SIG-M5 treated with dmso at 0.1 percent for 504 hours (cell line): ENCODE data around the gene PRSS27.

ENCODE experiments used
- DNase-seq: peaks from one replicate; lab custom pipeline; 2025; ENCODE audit not compliant: unreplicated experiment; lab: John Stamatoyannopoulos, UW

PRSS27 gene

DNA sequence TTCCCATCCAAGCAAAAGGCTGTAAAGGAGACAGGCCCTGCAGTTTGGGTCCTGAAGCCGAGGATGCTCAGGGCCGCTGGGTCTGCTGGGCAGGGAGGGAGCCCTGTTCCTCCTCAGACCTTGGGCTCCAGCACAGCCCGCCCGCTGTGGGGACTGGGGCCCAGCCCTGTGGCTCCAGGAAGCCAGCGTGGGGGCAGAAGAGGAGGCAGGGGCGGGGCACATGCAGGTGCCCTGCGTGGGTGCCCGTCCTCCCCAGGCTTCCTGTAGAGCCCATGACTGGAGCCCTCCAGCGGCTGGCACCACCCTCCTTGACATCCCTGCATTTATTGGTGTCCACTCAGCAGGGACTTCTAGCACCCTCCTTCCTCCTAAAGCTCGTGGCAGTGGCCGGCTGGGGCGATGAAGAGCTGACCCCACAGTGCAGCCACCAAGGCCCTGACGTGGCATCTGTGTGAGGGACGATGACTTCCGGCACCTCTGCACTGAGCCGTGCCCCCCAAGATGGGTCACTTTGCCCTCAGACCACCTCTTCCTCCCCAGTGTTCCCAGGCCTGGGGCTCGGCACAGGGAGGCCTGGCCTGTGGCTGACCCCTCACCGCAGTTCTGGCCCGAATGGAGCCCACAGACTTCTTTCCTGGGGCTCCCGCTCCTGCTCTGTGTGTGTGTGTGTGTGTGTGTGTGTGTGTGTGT is 9.9 kb downstream of the PRSS27 start:
- no peak for DNase-seq

DNA sequence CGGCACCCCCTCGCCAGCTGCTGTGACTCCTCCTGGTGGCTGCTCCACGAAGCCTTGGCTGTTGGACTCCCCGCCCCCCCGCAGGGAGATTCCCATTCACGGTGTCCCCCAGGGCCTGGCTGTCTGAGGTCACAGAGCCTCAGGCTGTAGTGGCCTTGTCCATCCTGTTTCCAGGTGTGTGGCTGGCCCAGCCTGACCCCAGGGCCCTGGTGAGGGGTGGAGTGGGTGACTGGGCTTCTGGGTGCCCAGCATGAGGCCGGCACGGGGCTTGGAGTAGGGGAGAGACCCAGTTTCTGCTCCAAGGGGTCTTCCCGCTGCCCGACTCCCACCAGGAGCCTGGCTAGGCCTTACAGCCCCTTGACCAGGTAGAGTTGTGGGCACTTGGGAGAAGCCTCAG is 10.4 kb downstream of the PRSS27 start:
- no peak for DNase-seq

DNA sequence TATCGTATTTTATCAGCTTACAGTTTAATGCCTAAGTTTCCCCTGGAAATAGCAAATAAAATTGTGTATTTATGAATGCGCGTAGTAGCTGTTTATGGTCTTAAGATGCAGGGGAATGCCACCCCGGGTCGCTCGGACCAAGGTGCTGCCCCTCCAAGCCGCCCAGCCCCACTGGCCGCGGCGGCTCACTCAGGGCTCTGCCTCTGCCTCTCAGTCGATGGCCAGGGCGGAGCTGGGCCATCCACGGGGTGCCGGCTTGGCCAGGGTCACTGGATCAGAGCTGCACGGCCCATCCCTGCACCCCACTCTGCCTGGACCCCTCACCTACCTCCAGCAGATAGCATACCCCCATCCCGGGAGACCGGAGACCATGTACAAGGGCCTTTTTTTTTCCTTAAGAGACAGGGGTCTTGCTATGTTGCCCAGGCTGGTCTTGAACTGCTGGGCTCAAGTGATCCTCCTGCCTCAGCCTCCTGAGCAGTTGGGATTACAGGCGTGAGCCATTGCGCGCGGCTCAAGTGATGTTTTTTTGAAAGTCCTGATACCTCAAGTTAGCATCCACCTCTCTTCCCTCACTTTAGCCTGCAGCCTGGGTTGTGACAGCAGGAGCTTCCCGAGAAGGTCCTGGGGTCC is 11.0 kb downstream of the PRSS27 start:
- DNase-seq, result no peak

GRCh38 chr16:2708290-2708639 is 11.8 kb downstream of the PRSS27 start:
- DNase-seq, result no peak

DNA sequence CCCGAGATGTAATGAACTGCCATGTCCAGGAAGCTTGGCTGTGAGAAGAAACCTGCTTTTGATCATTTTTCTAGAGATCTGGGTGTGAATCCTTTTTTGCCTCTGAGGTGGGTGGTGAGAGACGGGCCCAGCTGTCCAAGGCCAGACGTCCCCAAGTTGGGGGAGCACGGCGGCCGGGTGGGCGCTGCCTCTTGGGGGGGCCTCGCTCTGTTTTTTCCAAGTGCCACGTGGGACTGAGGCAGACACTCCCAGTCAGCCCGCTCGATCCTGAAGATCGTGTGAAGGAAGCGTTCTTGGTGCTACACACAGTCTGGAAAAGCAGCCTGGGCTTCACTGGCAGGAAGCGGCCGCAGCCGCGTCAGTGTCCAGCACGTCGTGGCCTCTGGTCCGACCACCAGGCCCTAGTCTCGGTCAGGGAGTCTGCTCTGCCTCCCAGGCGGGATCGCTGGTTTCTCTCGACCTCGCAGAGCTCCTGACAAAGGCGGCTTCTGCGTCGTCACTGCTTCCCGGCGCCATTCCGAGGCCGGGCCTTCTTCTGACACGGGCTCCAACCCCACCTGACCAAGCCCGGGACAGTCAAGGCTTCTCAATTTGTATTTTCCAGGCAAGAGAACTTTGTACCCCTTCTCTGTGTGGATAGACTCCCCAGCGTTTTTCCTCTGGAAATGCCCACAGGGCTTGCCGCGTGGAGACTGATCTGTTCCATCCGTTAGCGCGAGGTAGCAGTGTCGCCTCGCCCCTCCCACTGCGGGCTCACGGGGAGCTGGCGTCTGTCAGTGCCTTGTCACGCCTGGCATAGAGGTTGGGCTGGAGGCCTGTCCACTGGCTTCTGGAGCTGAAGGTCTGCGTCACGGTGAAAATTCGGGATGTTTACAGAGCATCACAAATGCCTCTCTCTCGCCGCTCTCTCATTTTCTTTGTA is 12.4 kb downstream of the PRSS27 start:
- DNase-seq, result no peak

- no peak for DNase-seq
Observed at GRCh38 chr16:2706611-2707311, 13.3 kb downstream of the PRSS27 start.

- DNase-seq, result no peak
Observed at GRCh38 chr16:2706085-2706484, 13.9 kb downstream of the PRSS27 start.

GRCh38 chr16:2705351-2705750 is 14.7 kb downstream of the PRSS27 start:
- DNase-seq, result no peak

GRCh38 chr16:2704983-2705275 is 15.1 kb downstream of the PRSS27 start:
- no peak for DNase-seq

DNA sequence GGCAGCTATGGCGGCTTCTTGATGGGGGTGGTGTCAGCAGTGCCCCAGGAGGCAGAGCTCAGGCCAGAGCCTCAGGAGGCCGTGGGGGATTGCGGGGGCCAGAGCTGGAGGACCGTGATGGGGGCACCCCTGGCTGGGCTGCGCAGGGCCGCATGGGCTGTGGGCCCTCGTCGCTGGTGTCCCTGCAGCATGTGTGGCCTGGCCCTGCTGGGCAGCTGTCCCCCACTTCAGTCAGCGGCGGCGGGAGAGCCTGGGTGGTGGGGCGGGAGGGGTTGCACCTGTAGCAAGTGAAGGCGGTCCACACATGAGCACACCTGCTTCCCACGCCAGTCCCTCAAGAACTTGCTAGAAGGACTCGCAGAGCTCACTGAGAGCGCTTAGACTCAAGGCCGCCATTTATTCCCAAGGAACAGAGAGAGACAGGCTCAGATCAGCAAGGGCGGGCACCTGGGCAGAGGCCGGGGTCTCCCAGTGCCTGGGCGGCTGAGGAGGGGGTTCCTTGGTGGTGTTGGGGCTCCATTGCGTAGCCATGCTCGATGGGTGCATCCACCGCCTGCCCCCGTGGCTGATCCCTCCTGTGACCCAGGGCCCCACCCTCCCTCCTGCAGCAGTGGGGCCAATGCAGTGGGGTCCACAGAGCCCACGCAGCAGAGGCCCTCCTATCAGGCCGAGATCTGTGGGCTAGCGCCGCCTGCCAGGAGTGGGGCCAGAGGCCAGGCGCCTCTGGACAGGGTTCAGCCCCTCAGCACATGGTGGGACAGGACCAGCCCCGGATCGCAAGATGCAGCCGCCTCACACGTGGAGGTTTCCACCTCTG is 15.7 kb downstream of the PRSS27 start:
- no peak for DNase-seq

DNA sequence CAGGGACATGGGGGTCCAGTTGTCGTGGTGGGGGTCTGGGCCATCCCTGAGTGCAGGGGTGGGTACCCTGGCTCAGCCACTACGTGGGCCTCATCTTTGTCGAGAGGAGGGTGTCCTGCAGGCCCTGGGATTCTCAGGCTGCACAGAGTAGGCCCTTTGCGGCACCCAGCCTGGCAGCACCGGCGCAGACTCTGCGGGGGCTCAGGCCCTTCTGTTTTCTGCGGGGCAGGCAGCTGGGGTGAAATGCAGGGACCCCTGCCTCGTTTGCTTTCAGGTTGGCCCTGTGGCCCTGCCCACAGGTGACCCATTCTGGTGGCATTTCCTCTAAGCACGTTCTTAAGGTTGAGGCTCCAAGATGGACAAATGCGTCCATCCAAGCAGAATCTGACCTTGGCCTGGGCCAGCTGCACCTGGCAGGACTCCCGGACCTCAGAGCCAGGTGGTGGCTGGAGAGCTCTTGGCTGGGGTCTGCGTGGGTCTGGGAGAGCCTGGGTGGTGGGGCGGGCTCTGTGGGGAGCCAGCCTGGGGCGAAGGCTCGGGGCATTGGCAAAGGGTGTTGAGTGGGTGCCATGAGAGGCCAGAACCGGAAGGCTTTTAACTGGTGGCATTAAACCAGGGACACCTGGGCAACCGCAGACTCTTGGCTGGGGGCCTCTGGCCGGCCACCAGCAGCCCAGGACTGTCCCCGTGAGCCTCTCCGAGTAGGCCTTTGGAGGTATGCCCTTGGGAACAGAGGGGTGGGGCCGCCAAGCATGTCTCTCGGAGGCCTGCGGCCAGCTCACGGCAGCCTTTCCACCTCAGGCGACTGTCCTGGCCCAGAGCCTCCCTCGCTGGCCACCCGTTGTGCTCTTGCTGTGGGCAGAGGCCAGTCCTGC is 16.9 kb downstream of the PRSS27 start:
- no peak for DNase-seq

- DNase-seq, result no peak
Observed at GRCh38 chr16:2702438-2702825, 17.6 kb downstream of the PRSS27 start.

GRCh38 chr16:2701713-2702437 is 18.1 kb downstream of the PRSS27 start:
- no peak for DNase-seq

DNA sequence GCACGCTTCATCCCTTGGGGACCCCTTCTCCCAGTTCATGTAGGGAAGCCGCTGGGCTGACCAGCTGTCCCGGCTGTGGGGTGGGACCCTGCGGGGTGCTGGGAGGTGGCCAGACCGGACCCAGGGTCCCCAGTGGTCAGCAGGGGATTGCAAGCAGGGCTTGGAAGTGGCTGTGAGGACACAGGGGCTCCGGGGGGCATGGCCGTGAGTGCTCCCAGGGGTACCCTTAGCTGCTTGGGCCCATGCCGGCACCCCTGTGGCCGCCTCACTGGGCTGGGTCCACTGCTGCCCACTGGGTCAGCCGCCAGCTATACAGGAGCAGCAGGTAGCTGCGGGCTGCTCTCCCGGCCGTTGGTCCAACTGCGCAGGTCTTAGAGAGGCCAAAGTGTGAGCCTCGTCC is 18.8 kb downstream of the PRSS27 start:
- no peak for DNase-seq

- DNase-seq, result no peak
Observed at GRCh38 chr16:2700786-2701185, 19.2 kb downstream of the PRSS27 start.

- DNase-seq, result no peak
Observed at GRCh38 chr16:2699791-2700600, 20.0 kb downstream of the PRSS27 start.

GRCh38 chr16:2698965-2699750 is 20.9 kb downstream of the PRSS27 start:
- DNase-seq, result no peak
